ENCODE data around the gene STARD3. TPM values are rescaled to one million over a fixed set of nuclear protein-coding genes. Genes with fewer than 3 reads are reported as not detected.

The STARD3 gene
- total and polyA plus RNA-seq, 2 donors: 18.2 to 69.4 TPM

GRCh38 chr17:39621523-39622379, 15.2 kb upstream of the STARD3 start:
- 8% methylated on average over 26 of the region's 26 CpGs for WGBS
- Histone ChIP-seq H3K4me3 (ENCODE audit: low read depth, low read length) (no peak overlapping the region), H3K36me3 (ENCODE audit: insufficient read depth) (no peaks in the 10 kb centered on the region), H3K4me1 (ENCODE audit: insufficient read depth) (no peaks in the 10 kb centered on the region), H3K27ac (ENCODE audit: low read depth) (no peak overlapping the region)
- DNase-seq (ENCODE audit: extremely low spot score): peak; percentile 72

- no peaks in the 10 kb centered on the region for H3K4me1 ChIP-seq (ENCODE audit: insufficient read depth)
- no peaks in the 10 kb centered on the region for H3K36me3 ChIP-seq (ENCODE audit: insufficient read depth)
- H3K27ac ChIP-seq (ENCODE audit: low read depth): no peak overlapping the region
- DNase-seq (ENCODE audit: extremely low spot score): no peak
- 56% methylated on average over 16 of the region's 16 CpGs for WGBS
- no peak overlapping the region for H3K4me3 ChIP-seq (ENCODE audit: low read depth, low read length)
Observed at GRCh38 chr17:39622380-39623006, 14.5 kb upstream of the STARD3 start.

- no peak overlapping the region for H3K27ac ChIP-seq (ENCODE audit: low read depth)
- no peaks in the 10 kb centered on the region for H3K36me3 ChIP-seq (ENCODE audit: insufficient read depth)
- WGBS: 8% methylated on average over 16 of the region's 16 CpGs
- no peak for DNase-seq (ENCODE audit: extremely low spot score)
- no peaks in the 10 kb centered on the region for H3K4me1 ChIP-seq (ENCODE audit: insufficient read depth)
- H3K4me3 ChIP-seq (ENCODE audit: low read depth, low read length): no peak overlapping the region
Observed at GRCh38 chr17:39623356-39623950, 13.5 kb upstream of the STARD3 start.

- H3K27ac ChIP-seq (ENCODE audit: low read depth): no peak overlapping the region
- no peak for DNase-seq (ENCODE audit: extremely low spot score)
- 71% methylated on average over 8 of the region's 8 CpGs for WGBS
- H3K36me3 ChIP-seq (ENCODE audit: insufficient read depth): no peaks in the 10 kb centered on the region
- no peaks in the 10 kb centered on the region for H3K4me1 ChIP-seq (ENCODE audit: insufficient read depth)
- no peak overlapping the region for H3K4me3 ChIP-seq (ENCODE audit: low read depth, low read length)
Observed at GRCh38 chr17:39624313-39624712, 12.6 kb upstream of the STARD3 start.

- H3K4me1 ChIP-seq (ENCODE audit: insufficient read depth): no peaks in the 10 kb centered on the region
- no peak overlapping the region for H3K27ac ChIP-seq (ENCODE audit: low read depth)
- H3K36me3 ChIP-seq (ENCODE audit: insufficient read depth): no peaks in the 10 kb centered on the region
- 37% methylated on average over 5 of the region's 5 CpGs for WGBS
- no peak for DNase-seq (ENCODE audit: extremely low spot score)
- no peak overlapping the region for H3K4me3 ChIP-seq (ENCODE audit: low read depth, low read length)
Observed at GRCh38 chr17:39625198-39625785, 11.7 kb upstream of the STARD3 start.

- H3K4me3 ChIP-seq (ENCODE audit: low read depth, low read length): peak within 1 kb of the TSS; percentile 31
- no peaks in the 10 kb centered on the region for H3K36me3 ChIP-seq (ENCODE audit: insufficient read depth)
- no peaks in the 10 kb centered on the region for H3K4me1 ChIP-seq (ENCODE audit: insufficient read depth)
- 15% methylated on average over 29 of the region's 29 CpGs for WGBS
- no peak for DNase-seq (ENCODE audit: extremely low spot score)
- H3K27ac ChIP-seq (ENCODE audit: low read depth): peak within 1 kb of the TSS; percentile 31
Observed at GRCh38 chr17:39626171-39627046, 10.5 kb upstream of the STARD3 start, which contains the start of gene PPP1R1B. Gene PPP1R1B (plus strand): TSS chr17:39626952. CDS start chr17:39627393, 441 bp downstream.

- WGBS: 3% methylated on average over 72 of the region's 72 CpGs
- no peaks in the 10 kb centered on the region for H3K36me3 ChIP-seq (ENCODE audit: insufficient read depth)
- no peak overlapping the region for H3K27ac ChIP-seq (ENCODE audit: low read depth)
- peak overlapping the region; percentile 31 for H3K4me3 ChIP-seq (ENCODE audit: low read depth, low read length)
- no peak for DNase-seq (ENCODE audit: extremely low spot score)
- no peaks in the 10 kb centered on the region for H3K4me1 ChIP-seq (ENCODE audit: insufficient read depth)
Observed at GRCh38 chr17:39627047-39627711, 9.8 kb upstream of the STARD3 start.

GRCh38 chr17:39627712-39628516, 9.0 kb upstream of the STARD3 start:
- H3K27ac ChIP-seq (ENCODE audit: low read depth): peak overlapping the region; percentile 31
- DNase-seq (ENCODE audit: extremely low spot score): no peak
- WGBS: 42% methylated on average over 16 of the region's 16 CpGs

GRCh38 chr17:39628655-39629493, 8.1 kb upstream of the STARD3 start:
- H3K27ac ChIP-seq (ENCODE audit: low read depth): no peak overlapping the region
- no peak overlapping the region for H3K4me3 ChIP-seq (ENCODE audit: low read depth, low read length)
- 58% methylated on average over 10 of the region's 10 CpGs for WGBS

More at GRCh38 chr17:39627712-39628516, 9.0 kb upstream of the STARD3 start:
- H3K4me1 ChIP-seq (ENCODE audit: insufficient read depth): no peaks in the 10 kb centered on the region
- no peaks in the 10 kb centered on the region for H3K36me3 ChIP-seq (ENCODE audit: insufficient read depth)
- peak overlapping the region; percentile 31 for H3K4me3 ChIP-seq (ENCODE audit: low read depth, low read length)

GRCh38 chr17:39629494-39629880, 7.5 kb upstream of the STARD3 start:
- no peaks in the 10 kb centered on the region for H3K36me3 ChIP-seq (ENCODE audit: insufficient read depth)
- H3K4me3 ChIP-seq (ENCODE audit: low read depth, low read length): no peak overlapping the region
- DNase-seq (ENCODE audit: extremely low spot score): no peak
- H3K27ac ChIP-seq (ENCODE audit: low read depth): peak overlapping the region; percentile 18
- WGBS: 65% methylated on average over 3 of the region's 3 CpGs
- no peaks in the 10 kb centered on the region for H3K4me1 ChIP-seq (ENCODE audit: insufficient read depth)

More at GRCh38 chr17:39628655-39629493, 8.1 kb upstream of the STARD3 start:
- DNase-seq (ENCODE audit: extremely low spot score): no peak
- no peaks in the 10 kb centered on the region for H3K4me1 ChIP-seq (ENCODE audit: insufficient read depth)
- H3K36me3 ChIP-seq (ENCODE audit: insufficient read depth): no peaks in the 10 kb centered on the region

GRCh38 chr17:39629898-39630297, 7.0 kb upstream of the STARD3 start:
- no peak for DNase-seq (ENCODE audit: extremely low spot score)
- no peaks in the 10 kb centered on the region for H3K36me3 ChIP-seq (ENCODE audit: insufficient read depth)
- no peak overlapping the region for H3K27ac ChIP-seq (ENCODE audit: low read depth)
- H3K4me1 ChIP-seq (ENCODE audit: insufficient read depth): no peaks in the 10 kb centered on the region
- no peak overlapping the region for H3K4me3 ChIP-seq (ENCODE audit: low read depth, low read length)
- 77% methylated on average over 12 of the region's 12 CpGs for WGBS

Measured in urinary bladder (tissue), 4 donors.